OCI-M2 (cell line): ENCODE measurements around the gene ZNF566.
"Not testable (repeated sequence)": the region's sequence is repeated elsewhere in the genome, so short reads cannot be mapped to it uniquely, and the experiment has no call there.

Source experiments
- DNase-seq: peaks from one replicate; lab custom pipeline; 2025; ENCODE audit not compliant: unreplicated experiment; lab: John Stamatoyannopoulos, UW

The ZNF566 gene

GRCh38 chr19:36489118-36489919 lies at the start of gene ZNF566:
ZNF566 (minus strand) TSS chr19:36489561; CDS start chr19:36476557, 13,004 bp downstream.
- peak; percentile 100 for DNase-seq

DNA sequence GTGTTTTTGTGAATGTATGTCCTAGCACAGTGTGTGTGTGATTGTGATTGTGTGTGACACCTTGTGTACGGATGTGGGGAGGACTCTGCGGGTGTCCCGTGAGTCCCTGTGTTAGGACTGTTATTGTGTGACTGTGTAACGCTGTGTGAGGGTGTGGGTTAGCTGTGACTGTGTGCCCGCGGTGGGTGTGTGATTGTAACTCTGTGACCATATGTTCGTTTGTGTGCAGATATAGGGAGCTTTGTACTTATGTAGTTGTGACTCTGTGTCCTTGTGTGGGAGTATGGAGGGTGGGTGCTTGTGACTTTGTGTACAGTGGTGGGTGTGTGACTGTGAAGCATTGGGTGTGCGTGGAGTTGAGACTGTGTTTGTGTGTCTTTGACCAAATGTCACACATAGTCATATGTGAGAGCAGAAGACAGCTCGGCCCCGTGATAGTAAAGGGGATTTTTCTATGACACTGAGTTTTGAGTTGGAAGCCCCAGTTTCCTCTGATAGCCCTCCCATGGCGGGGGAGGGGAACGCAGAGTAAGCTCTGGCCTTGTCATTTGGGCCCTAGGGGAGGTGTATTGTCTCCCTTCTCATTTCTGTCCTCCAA lies 39.7 kb upstream of the ZNF566 start:
- peak; percentile 95 for DNase-seq

DNA sequence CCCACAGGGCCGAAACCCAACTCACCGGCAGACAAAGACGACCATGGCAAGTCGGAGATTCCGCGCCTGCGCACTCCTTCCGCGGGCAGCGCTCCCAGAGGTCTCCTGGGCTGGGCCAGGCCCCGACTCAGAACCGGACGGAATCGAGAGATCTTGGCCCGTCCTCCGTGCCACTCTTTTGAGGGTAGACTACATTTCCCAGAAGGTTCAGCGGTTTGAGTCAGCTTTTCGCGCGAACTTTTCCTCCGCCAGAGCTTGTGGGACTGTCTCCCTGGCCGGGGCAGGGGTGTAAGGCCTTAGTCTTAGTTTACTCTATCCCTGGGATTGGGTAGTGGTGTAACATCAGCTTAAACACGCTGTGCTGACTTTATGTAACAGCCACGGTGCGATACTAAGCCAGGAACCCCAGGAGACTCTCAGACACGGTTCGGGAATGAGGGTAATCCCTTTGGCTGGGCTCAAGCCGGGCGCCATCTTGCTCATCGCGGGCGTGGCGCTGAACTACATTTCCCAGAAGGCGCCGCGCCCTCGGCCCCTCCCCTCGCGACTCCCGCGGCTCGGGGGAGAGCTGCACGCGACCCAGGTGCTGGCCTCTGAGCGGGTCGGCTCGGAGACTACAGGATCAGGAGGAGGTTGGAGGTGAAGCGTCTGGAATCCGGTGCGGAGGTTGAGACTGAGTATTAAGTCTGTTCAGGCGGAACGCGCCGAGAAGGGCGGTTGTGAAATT lies 39.0 kb upstream of the ZNF566 start, which contains the start of gene ZNF260:
Gene ZNF260 (minus strand): TSS at position 78 of the 727 bp plus-strand sequence. CDS start 13,033 bp downstream, outside the sequence.
- DNase-seq, result peak; percentile 100

DNA sequence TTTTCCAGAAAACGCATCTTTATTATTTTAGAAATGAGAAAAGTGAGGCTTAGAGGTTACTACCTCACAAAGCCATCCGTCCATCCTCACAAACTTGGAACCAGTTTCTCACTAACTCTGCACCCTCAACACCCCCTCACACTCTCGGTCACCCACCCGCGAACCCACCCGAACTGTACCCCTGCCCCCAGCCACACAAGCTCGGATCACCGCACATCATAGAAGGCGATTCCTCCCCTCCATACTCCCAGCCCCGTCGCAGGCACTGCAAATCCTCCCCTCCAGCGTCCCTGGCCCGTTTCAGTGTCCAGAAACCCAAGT lies 38.5 kb upstream of the ZNF566 start:
- DNase-seq, result no peak

- no peak for DNase-seq
Observed at GRCh38 chr19:36527341-36527740, 38.0 kb upstream of the ZNF566 start.

GRCh38 chr19:36526581-36526980 lies 37.2 kb upstream of the ZNF566 start:
- no peak for DNase-seq

DNA sequence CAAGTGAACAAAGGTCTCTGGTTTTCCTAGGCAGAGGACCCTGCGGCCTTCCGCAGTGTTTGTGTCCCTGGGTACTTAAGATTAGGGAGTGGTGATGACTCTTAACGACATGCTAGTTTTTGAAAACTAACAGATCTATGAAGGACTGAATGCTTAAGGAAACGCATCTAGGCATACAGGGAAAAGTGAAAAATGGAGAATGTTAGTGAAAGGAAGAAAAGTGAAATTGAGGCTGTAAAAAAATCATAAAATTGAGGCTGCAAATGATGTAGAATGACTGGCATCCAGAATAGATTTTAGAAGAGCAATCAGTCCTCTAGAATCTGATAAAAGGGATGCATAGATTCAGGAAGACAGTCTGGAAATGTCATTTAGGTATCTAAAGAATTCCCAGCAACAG lies 35.3 kb upstream of the ZNF566 start:
- no peak for DNase-seq

- DNase-seq, result no peak
Observed at GRCh38 chr19:36514012-36514612, 24.8 kb upstream of the ZNF566 start.

GRCh38 chr19:36508325-36508724 lies 19.0 kb upstream of the ZNF566 start:
- no peak for DNase-seq

GRCh38 chr19:36501973-36502372 lies 12.6 kb upstream of the ZNF566 start:
- no peak for DNase-seq

DNA sequence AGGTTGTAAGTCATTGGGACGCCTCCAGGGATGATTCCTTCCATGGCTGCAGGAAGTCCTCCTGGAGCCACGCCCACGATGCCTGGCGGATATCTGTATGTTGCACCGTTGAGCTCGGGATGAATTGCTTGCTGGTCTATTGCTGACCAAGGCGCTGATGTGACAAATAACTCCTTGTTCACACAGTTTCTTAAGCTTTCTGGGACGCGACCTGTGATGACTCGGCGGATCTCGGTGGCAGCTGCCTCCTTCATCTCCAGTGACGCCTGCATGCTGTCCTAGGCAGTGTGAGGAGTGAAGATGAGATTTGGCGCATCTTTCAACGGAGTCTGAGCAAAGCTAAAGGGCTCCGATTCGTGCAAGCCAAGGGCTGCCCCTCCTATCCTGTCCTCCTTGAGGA lies 7.6 kb upstream of the ZNF566 start:
- no peak for DNase-seq

DNA sequence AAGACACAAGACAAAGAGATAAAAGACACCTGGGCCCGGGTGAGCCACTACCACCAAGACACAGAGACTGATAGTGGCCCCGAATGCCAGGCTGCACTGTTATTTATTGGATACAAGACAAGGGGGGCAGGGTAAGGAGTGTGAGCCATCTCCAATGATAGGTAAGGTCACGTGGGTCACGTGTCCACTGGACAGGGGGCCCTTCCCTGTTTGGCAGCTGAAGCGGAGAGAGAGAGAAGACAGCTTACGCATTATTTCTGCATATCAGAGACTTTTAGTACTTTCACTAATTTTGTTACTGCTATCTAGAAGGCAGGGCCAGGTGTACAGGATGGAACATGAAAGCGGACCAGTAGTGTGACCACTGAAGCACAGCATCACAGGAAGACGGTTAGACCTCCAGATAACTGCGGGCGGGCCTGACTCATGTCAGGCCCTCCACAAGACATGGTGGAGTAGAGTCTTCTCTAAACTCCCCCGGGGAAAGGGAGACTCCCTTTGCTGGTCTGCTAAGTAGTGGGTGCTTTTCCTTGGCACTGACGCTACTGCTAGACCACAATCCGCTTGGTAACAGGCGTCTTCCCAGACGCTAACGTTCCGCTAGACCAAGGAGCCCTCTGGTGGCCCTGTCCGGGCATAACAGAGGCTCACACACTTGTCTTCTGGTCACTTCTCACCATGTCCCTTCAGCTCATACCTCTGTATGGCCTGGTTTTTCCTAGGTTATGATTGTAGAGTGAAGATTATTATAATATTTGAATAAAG lies 3.5 kb upstream of the ZNF566 start:
- not testable (repeated sequence) for DNase-seq

DNA sequence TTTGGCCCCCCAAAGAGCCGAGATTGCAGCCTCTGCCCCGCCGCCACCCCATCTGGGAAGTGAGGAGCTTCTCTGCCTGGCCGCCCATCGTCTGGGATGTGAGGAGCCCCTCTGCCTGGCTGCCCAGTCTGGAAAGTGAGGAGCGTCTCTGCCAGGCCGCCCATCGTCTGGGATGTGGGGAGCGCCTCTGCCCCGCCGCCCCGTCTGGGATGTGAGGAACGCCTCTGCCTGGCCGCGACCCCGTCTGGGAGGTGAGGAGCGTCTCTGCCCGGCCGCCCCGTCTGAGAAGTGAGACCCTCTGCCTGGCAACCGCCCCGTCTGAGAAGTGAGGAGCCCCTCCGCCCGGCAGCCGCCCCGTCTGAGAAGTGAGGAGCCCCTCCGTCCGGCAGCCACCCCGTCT lies 1.5 kb upstream of the ZNF566 start:
- DNase-seq, result not testable (repeated sequence)

- peak; percentile 100 for DNase-seq
Observed at GRCh38 chr19:36489920-36490415, 607 bp upstream of the ZNF566 start.

DNA sequence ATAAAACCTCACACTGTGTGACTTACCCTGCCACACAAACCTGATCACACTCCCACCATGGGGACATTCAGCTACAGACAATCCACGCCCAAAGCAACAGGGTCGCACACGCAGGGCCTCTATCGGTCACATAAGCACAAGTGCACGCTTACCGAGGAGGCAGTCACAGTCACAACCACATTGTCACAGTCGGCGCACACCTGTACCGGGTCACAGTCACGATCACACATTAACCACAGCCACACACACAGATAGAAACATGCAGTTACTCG lies 579 bp downstream of the ZNF566 start:
- peak; percentile 93 for DNase-seq

GRCh38 chr19:36488118-36488845 lies 1.1 kb downstream of the ZNF566 start:
- DNase-seq, result no peak

GRCh38 chr19:36483653-36484052 lies 5.7 kb downstream of the ZNF566 start:
- no peak for DNase-seq

- no peak for DNase-seq
Observed at GRCh38 chr19:36482876-36483275, 6.5 kb downstream of the ZNF566 start.

DNA sequence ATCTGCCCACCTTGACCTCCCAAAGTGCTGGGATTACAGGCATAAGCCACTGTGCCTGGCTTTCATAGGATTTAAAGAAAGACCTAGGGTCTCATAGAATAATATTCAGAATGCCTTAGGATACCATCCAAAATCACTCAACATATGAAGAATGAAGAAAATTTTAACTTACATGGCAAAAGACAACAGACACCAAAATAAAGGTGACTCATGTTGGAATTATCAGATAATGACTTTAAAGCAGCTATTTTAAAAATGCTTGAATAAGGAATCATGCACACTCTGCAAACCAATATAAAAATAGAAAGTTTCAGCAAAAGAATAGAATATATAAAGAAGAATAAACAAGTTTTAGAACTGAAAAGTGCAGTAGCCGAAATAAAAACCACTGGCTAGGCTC lies 29.3 kb downstream of the ZNF566 start:
- no peak for DNase-seq

DNA sequence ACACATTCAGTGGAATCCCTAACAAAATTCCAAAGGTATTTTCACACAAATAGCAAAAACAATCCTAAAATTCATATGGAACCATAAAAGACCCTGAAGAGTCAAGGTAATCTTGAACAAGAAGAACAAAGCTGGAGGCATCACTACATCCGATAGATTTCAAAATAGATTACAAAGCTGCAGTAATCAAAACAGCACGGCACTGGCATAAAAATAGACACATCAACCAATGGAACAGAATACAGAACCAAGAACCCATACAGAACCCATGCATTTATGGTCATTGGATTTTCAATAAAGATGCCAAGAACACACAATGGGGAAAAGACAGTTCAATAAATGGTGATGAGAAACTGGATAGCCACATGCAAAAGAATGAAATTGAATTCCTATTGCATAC lies 32.5 kb downstream of the ZNF566 start:
- DNase-seq, result no peak
